NT2/D1 (cell line): Measurements from ENCODE around the gene ALDH16A1.

Experiments used
- DNase-seq: peaks from one replicate; pipeline ENCODE4 v3.0.0-alpha.2; 2011; ENCODE audit warnings: low read depth, low spot score
- H3K27me3 ChIP-seq: 2 replicates; pipeline ENCODE4 v1.6.0; 2011; ENCODE audit warnings: mild to moderate bottlenecking; ENCODE audit not compliant: insufficient read length, insufficient read depth
- H3K36me3 ChIP-seq: 2 replicates; pipeline ENCODE4 v1.6.1; 2011; ENCODE audit warnings: mild to moderate bottlenecking, low read length, mixed read lengths; ENCODE audit not compliant: insufficient read depth, insufficient read length
- H3K4me1 ChIP-seq: 2 replicates; pipeline ENCODE4 v1.5.1; 2011; ENCODE audit not compliant: insufficient read depth, insufficient read length
- H3K4me3 ChIP-seq: 2 replicates; pipeline ENCODE4 v1.5.1; 2011; ENCODE audit warnings: low read depth; ENCODE audit not compliant: insufficient read length
- H3K9ac ChIP-seq: 2 replicates; pipeline ENCODE4 v1.6.0; 2011; ENCODE audit warnings: low read depth; ENCODE audit not compliant: insufficient read length
- H3K9me3 ChIP-seq: 2 replicates; pipeline ENCODE4 v1.5.1; 2011; ENCODE audit warnings: mild to moderate bottlenecking, low read length; ENCODE audit not compliant: insufficient read depth
- SUZ12 ChIP-seq: IDR thresholded peaks from 2 replicates; pipeline ENCODE4 v1.6.1; 2011; ENCODE audit not compliant: insufficient read length, insufficient read depth; ENCODE audit errors: extremely low read depth
- YY1 ChIP-seq: IDR thresholded peaks from 2 replicates; pipeline ENCODE4 v1.6.1; 2011; ENCODE audit not compliant: insufficient read length, insufficient read depth
- ZNF274 ChIP-seq: IDR thresholded peaks from 2 replicates; pipeline ENCODE4 v1.6.1; 2011; ENCODE audit warnings: mild to moderate bottlenecking, low read depth, low read length

The ALDH16A1 gene

GRCh38 chr19:49419173-49419572 is 33.9 kb upstream of the ALDH16A1 start:
- Histone ChIP-seq H3K4me1 (peaks cover 18% of the 10 kb centered on the region), H3K9ac (no peak overlapping the region), H3K9me3 (no peaks in the 10 kb centered on the region), H3K36me3 (no peaks in the 10 kb centered on the region), H3K4me3 (no peak overlapping the region), H3K27me3 (peaks cover 31% of the 10 kb centered on the region)
- no peak for DNase-seq
- no peak for TF ChIP-seq SUZ12
- no peak for TF ChIP-seq ZNF274
- no peak for TF ChIP-seq YY1

GRCh38 chr19:49420227-49420626 is 32.8 kb upstream of the ALDH16A1 start:
- no peak for TF ChIP-seq SUZ12
- no peak for TF ChIP-seq ZNF274
- TF ChIP-seq YY1 = no peak
- no peaks in the 10 kb centered on the region for H3K36me3 ChIP-seq
- H3K4me1 ChIP-seq = peaks cover 16% of the 10 kb centered on the region
- H3K9me3 ChIP-seq = no peaks in the 10 kb centered on the region
- H3K9ac ChIP-seq = no peak overlapping the region
- peaks cover 42% of the 10 kb centered on the region for H3K27me3 ChIP-seq
- no peak for DNase-seq
- H3K4me3 ChIP-seq = no peak overlapping the region

- Histone ChIP-seq H3K27me3 (peaks cover 52% of the 10 kb centered on the region), H3K9me3 (no peaks in the 10 kb centered on the region), H3K4me1 (peaks cover 12% of the 10 kb centered on the region), H3K4me3 (no peak overlapping the region), H3K9ac (no peak overlapping the region), H3K36me3 (no peaks in the 10 kb centered on the region)
- TF ChIP-seq YY1 = no peak
- no peak for TF ChIP-seq SUZ12
- TF ChIP-seq ZNF274 = no peak
- DNase-seq = peak; percentile 79
Observed at GRCh38 chr19:49421039-49421877, 31.8 kb upstream of the ALDH16A1 start.

- DNase-seq = no peak
- H3K9me3 ChIP-seq = no peaks in the 10 kb centered on the region
- H3K4me1 ChIP-seq = peaks cover 14% of the 10 kb centered on the region
- no peak overlapping the region for H3K9ac ChIP-seq
- peaks cover 58% of the 10 kb centered on the region for H3K27me3 ChIP-seq
- H3K36me3 ChIP-seq = no peaks in the 10 kb centered on the region
- TF ChIP-seq SUZ12 = no peak
- no peak for TF ChIP-seq YY1
- no peak for TF ChIP-seq ZNF274
- no peak overlapping the region for H3K4me3 ChIP-seq
Observed at GRCh38 chr19:49421878-49422202, 31.2 kb upstream of the ALDH16A1 start.

- peaks cover 64% of the 10 kb centered on the region for H3K27me3 ChIP-seq
- H3K9ac ChIP-seq = peak overlapping the region; percentile 61
- H3K4me3 ChIP-seq = peak overlapping the region; percentile 21
- H3K36me3 ChIP-seq = no peaks in the 10 kb centered on the region
- no peak for TF ChIP-seq YY1
- no peak for TF ChIP-seq ZNF274
- TF ChIP-seq SUZ12 = no peak
- peaks cover 11% of the 10 kb centered on the region for H3K4me1 ChIP-seq
- no peak for DNase-seq
- no peaks in the 10 kb centered on the region for H3K9me3 ChIP-seq
Observed at GRCh38 chr19:49422407-49423070, 30.5 kb upstream of the ALDH16A1 start.

GRCh38 chr19:49423071-49423984 is 29.7 kb upstream of the ALDH16A1 start, which contains the start of gene PTH2:
PTH2 (minus strand) TSS chr19:49423441; CDS start chr19:49423339, 102 bp downstream.
- DNase-seq = no peak
- H3K27me3 ChIP-seq = peaks cover 64% of the 10 kb centered on the region
- TF ChIP-seq SUZ12 (no peak), YY1 (no peak), ZNF274 (no peak)
- peak within 1 kb of the TSS; percentile 61 for H3K9ac ChIP-seq
- H3K36me3 ChIP-seq = no peaks in the 10 kb centered on the region
- H3K4me3 ChIP-seq = peak within 1 kb of the TSS; percentile 21
- H3K9me3 ChIP-seq = no peaks in the 10 kb centered on the region
- peaks cover 11% of the 10 kb centered on the region for H3K4me1 ChIP-seq
